DMS79 treated with DMSO at 0.1 percent for 48 hours (cell line): ENCODE measurements around the gene RNF175.

Source experiments
- DNase-seq: peaks from one replicate; lab custom pipeline; 2025; lab: John Stamatoyannopoulos, UW

RNF175 gene

DNA sequence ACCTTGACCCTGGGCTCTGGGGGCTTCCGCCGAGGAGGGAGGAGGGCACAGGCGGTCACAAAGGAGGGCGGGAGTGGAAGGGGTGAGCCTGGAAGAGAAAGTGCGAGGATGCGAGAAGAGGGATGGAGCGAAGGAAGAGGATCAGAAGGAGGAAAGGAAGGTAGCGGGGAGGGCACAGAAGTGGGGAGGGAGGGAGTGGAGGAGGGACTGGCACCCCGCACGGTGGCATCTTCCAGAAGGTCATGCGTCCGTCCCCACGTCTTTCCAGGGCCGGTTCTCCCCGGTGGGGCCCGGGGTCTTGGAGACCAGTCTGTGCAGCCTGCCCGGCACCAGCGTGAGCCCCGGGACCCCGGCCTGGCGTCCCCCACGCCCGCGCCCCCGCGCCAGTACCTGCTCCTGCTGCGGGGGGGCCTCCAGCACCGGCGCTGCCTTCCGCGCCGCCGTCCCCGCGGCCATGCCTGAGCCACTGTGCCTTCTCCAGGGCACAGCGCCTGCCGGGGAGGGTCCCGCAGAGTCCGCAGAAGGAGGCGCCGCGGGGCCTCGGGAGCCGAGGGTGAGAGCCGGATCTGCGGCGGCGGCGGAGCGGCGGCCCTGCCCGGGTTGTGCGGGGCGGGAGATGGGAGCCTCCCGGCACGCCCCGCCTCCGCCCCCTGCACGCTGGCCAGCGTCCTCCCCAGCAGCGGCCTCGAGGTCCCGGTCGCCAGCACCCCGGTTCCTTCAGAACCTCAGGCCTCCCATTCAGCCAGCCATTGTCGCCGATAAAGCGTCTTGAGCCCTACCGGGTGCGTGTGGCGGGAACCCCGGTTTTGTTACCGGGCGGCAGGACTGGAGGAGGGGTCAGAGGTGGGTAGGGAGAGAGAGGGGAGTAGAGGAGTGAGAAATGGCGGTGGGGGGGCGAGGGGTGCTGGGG lies at the start of gene RNF175:
Gene RNF175, minus strand, starts transcription at position 618 of the 910 bp plus-strand sequence. Its CDS starts 162 bp downstream, at position 456.
- DNase-seq: peak; percentile 6

DNA sequence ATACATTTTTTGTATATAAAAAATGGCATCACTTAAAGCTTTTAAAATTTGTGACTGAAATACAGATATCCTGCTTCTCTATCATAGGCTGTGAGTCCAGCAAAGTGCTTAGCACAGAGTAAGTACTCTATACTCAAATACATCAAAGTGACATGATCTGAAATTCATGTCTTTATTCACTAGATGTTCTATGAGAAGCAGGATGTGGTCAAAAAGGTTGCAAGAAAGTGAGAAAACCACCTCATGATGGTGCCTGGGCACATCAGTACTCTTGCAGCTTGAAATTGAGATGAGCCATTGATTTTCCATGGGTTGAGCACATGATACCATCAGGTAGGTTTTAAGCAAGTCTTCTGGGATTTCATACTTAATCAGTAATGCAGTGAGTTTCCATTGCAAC lies 49.5 kb upstream of the RNF175 start:
- DNase-seq: no peak

DNA sequence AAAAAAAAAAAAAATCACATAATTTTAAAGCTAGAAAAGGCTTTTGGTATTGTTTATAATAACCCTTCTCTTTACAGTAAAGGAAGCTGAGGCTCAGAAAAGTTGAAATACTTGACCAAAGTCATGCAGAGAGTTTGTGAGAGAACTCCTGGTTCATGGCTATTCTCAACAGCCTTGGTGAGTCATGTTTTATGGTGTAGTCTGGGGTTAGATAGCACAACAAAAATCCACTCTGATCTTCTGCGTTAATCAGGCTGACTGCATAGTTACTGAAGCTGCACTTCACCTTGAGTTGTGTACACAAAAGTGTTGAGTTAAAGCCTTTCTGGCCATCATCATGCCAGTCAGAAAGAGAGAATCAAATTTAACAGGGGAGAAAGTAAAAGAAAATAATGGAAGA lies 48.4 kb upstream of the RNF175 start:
- no peak for DNase-seq

DNA sequence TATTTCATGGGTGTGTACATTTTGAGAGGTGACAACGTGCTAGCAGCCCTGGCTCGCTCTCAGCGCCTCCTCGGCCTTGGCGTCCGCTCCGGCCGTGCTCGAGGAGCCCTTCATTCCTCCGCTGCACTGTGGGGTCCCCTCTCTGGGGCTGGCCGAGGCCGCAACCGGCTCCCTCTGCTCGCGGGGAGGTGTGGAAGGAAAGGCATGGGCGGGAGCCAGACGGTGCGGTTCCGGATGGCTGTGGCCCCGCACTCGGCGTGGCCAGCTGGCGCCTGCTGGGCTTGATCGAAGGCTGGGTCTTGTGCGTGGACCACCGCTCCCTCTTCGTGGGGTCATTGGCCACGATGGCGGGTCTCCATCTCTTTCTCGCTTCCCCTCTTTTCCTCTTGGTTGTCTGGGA lies 46.2 kb upstream of the RNF175 start:
- no peak for DNase-seq

DNA sequence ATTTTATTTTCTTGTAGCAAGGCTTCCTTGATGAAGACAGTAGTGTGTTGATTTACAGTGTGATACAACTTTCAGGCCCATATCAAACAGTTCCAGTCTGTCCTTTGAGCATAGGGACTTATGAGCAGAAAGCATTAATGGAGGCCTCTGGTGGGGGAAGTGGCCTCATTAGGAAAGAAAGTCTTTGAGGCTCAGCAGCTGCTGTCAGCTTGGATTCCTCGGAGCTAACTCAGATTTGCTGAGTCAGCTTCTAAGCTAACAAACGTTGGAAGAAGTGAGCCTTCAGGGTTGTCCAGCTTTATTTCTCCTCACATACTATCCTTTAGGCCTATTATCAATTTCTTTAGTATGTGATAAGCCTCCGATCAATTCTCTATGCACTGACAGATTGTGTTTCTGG lies 44.9 kb upstream of the RNF175 start:
- DNase-seq: no peak

DNA sequence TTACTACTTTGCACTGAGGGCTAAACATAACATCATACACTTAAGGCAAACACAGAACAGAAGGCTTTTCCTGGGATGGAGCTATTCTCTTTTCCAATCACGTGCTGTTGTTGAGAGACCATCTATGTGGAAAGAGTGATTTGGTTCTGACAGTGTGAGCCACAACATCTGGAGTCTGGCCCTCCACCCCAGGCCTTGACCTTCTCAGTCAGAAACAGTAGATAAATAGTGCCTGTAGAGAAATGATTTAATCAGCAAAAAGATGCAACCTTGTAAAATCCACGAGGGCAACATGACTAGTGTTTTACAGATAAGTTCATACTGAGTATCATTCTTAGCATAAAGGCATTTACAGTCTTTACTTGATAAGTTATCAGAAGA lies 39.9 kb upstream of the RNF175 start:
- DNase-seq: no peak

- no peak for DNase-seq
These were observed 39.3 kb upstream of the RNF175 start for GRCh38 chr4:153798901-153799693.

DNA sequence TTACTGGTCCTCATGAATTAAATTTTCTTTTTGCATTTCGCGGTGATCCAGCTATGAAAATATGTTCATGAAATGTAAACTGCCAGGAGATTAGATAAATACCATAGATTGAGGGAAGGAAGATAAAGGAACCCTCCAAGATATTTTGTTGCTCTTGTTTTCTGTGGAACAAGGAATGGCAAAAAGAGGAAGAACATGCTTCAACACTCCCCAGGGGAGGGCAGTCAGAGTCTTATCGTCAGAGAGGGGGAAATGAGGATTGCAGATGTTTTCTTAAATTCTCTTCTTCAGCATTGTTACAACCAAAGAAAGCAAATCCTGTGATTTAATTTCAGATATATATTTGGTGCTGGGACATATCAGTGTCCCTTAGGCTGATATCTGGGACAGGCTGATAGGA lies 38.6 kb upstream of the RNF175 start:
- DNase-seq: no peak

- DNase-seq: no peak
These were observed 34.2 kb upstream of the RNF175 start for GRCh38 chr4:153794006-153794405.

- no peak for DNase-seq
These were observed 32.9 kb upstream of the RNF175 start for GRCh38 chr4:153792618-153793247.

- no peak for DNase-seq
These were observed 32.2 kb upstream of the RNF175 start for GRCh38 chr4:153791746-153792617.

GRCh38 chr4:153790962-153791551 lies 31.2 kb upstream of the RNF175 start:
- DNase-seq: no peak

DNA sequence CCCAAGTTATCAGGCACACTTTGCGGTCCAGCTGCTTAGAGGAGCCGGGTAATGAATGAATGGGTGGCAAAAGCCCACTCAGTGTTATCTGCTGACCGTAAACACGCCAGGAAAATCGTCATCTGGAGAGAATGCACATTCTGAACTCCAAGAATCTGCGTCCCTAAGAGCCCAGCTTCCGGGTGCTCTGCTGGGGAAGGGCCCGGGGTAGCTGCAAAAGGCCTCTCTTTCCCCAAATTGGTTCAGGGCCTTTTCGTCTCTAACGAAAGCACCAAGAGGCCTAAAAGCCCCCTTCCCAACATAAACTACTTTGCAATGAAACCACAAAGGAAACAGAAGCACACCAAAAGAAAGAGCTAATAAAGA lies 30.7 kb upstream of the RNF175 start:
- no peak for DNase-seq

GRCh38 chr4:153789741-153790499 lies 30.1 kb upstream of the RNF175 start:
- no peak for DNase-seq

- no peak for DNase-seq
These were observed 28.8 kb upstream of the RNF175 start, which contains the start of gene SFRP2 for GRCh38 chr4:153788413-153789276. Gene SFRP2 (minus strand): TSS chr4:153789083. CDS start chr4:153788835, 248 bp downstream.

GRCh38 chr4:153788051-153788412 lies 28.2 kb upstream of the RNF175 start:
- DNase-seq: no peak

- DNase-seq: no peak
These were observed 27.8 kb upstream of the RNF175 start for GRCh38 chr4:153787575-153787974.

- DNase-seq: no peak
These were observed 27.3 kb upstream of the RNF175 start for GRCh38 chr4:153787061-153787560.
